Body of pancreas (tissue), 4 donors: ENCODE results near the gene HNRNPDL.

ENCODE experiments used
- POLR2A ChIP-seq, 3 donors: fragments of 450-650 bp; IDR thresholded peaks; one replicate each; pipeline ENCODE4 v1.6.1; 2016; ENCODE audit warnings: antibody characterized with exemption in 3 of 3, mild to moderate bottlenecking in 2 of 3
- TF ChIP-seq, protein P1 (sequence below), 7 experiments: fragments of 450-650 bp in 4 of 7; fragments of 200-600 bp in 3 of 7; sonication (generic) in 3 of 7; IDR thresholded peaks; one replicate each; pipeline ENCODE4 v1.5.1; 2016 to 2019; ENCODE audit warnings: antibody characterized with exemption in 7 of 7

DNA sequence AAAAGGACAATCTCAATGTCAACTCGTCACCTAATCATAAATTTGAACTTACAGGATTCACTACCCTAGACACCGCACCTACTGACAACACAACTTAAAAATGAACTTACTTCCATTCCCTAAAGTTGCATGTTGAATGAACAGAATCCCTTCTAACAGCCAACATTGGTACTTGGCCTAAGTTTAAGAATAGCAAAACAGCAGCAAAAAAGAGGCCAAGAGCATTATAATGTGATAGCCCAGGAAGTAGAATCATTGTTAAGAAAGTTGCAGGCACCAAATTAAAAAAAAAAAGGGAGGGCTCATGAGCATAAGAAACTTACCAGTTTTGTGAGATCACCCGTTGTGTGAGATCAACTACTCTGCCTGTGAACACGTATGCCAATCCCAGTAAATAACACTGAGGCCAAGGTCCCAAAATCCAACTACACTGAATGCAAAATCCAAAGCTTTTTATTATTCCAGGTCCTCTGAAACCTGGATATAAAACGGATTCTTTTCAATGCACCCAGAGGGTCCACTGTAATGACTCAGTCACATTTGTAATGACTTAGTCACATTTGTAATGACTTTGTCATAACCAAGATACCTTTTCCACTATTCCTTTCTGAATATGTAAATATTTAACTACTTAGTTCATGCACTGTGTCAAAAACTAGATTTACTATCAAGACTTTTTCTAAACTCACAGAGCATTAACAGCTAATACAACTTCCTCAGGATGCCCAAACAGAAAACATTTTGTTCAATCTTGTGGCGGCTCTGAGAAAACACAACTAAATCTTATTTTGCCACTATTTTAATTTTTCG, 6.8 kb downstream of the HNRNPDL start:
- TF ChIP-seq, protein P1, sequence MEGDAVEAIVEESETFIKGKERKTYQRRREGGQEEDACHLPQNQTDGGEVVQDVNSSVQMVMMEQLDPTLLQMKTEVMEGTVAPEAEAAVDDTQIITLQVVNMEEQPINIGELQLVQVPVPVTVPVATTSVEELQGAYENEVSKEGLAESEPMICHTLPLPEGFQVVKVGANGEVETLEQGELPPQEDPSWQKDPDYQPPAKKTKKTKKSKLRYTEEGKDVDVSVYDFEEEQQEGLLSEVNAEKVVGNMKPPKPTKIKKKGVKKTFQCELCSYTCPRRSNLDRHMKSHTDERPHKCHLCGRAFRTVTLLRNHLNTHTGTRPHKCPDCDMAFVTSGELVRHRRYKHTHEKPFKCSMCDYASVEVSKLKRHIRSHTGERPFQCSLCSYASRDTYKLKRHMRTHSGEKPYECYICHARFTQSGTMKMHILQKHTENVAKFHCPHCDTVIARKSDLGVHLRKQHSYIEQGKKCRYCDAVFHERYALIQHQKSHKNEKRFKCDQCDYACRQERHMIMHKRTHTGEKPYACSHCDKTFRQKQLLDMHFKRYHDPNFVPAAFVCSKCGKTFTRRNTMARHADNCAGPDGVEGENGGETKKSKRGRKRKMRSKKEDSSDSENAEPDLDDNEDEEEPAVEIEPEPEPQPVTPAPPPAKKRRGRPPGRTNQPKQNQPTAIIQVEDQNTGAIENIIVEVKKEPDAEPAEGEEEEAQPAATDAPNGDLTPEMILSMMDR (IDR thresholded peaks at IDR 0.05) = no peak
- TF ChIP-seq POLR2A (IDR thresholded peaks at IDR 0.05) = no peak
